Measurements from ENCODE around the gene DEGS2.
A peak's percentile ranks its signal among the peaks of the same experiment; 100 is the strongest.

DEGS2 gene

GRCh38 chr14:100193417-100194357 lies 34.2 kb upstream of the DEGS2 start:
- Histone ChIP-seq H3K79me2 (ENCODE audit: low read length) (no peaks in the 10 kb centered on the region), H3K9me2 (replicated peaks; ENCODE audit: insufficient read depth, low read length) (no peaks in the 10 kb centered on the region), H3K36me3 (replicated peaks; ENCODE audit: insufficient read depth, low read length) (no peaks in the 10 kb centered on the region), H3F3A (ENCODE audit: insufficient read depth, low read length) (no peaks in the 10 kb centered on the region), H3K9me3 (replicated peaks; ENCODE audit: insufficient read depth, low read length) (no peaks in the 10 kb centered on the region), H3K4me2 (ENCODE audit: low read depth, low read length) (peak overlapping the region; percentile 69; the same call in 1 of the 2 replicates), H2AFZ (ENCODE audit: low read length) (peak overlapping the region; percentile 95), H3K27me3 (replicated peaks; ENCODE audit: insufficient read depth, low read length) (no peaks in the 10 kb centered on the region), H4K20me1 (ENCODE audit: insufficient read depth, low read length) (no peaks in the 10 kb centered on the region), H3K4me1 (ENCODE audit: low read length) (peaks cover 5% of the 10 kb centered on the region; the same call in 1 of the 2 replicates), H3K9ac (ENCODE audit: low read length) (peak overlapping the region; percentile 59; the same call in 1 of the 2 replicates), H3K27ac (ENCODE audit: low read length) (peak overlapping the region; percentile 34; the same call in 1 of the 2 replicates), H3K4me3 (ENCODE audit: low read length) (peak overlapping the region; percentile 29; the same call in 1 of the 2 replicates)
- DNase-seq: no peak
- TF ChIP-seq CTCF (IDR thresholded peaks at IDR 0.05; ENCODE audit: low read length): no peak
- no peak for TF ChIP-seq EZH2 (optimal IDR thresholded peaks at IDR 0.05; ENCODE audit: low read depth, low read length)
- TF ChIP-seq EZH2phosphoT487 (IDR thresholded peaks at IDR 0.05; ENCODE audit: low read length): no peak

GRCh38 chr14:100192672-100193416 lies 33.4 kb upstream of the DEGS2 start:
- peak; percentile 96 for DNase-seq
- Histone ChIP-seq H3K4me1 (ENCODE audit: low read length) (peaks cover 5% of the 10 kb centered on the region; the same call in 1 of the 2 replicates), H3K9me3 (replicated peaks; ENCODE audit: insufficient read depth, low read length) (no peaks in the 10 kb centered on the region), H3F3A (ENCODE audit: insufficient read depth, low read length) (no peaks in the 10 kb centered on the region), H3K79me2 (ENCODE audit: low read length) (no peaks in the 10 kb centered on the region), H4K20me1 (ENCODE audit: insufficient read depth, low read length) (no peaks in the 10 kb centered on the region), H3K27me3 (replicated peaks; ENCODE audit: insufficient read depth, low read length) (no peaks in the 10 kb centered on the region), H3K9me2 (replicated peaks; ENCODE audit: insufficient read depth, low read length) (no peaks in the 10 kb centered on the region), H3K4me3 (ENCODE audit: low read length) (peak overlapping the region; percentile 54), H3K27ac (ENCODE audit: low read length) (peak overlapping the region; percentile 34; the same call in 1 of the 2 replicates), H3K4me2 (ENCODE audit: low read depth, low read length) (peak overlapping the region; percentile 69; the same call in 1 of the 2 replicates), H3K9ac (ENCODE audit: low read length) (peak overlapping the region; percentile 69; the same call in 1 of the 2 replicates), H2AFZ (ENCODE audit: low read length) (peak overlapping the region; percentile 95), H3K36me3 (replicated peaks; ENCODE audit: insufficient read depth, low read length) (no peaks in the 10 kb centered on the region)
- TF ChIP-seq EZH2 (optimal IDR thresholded peaks at IDR 0.05; ENCODE audit: low read depth, low read length) (no peak), CTCF (IDR thresholded peaks at IDR 0.05; ENCODE audit: low read length) (peak; percentile 54)

- no peak overlapping the region for H3K27ac ChIP-seq (ENCODE audit: low read length)
- H3F3A ChIP-seq (ENCODE audit: insufficient read depth, low read length): no peaks in the 10 kb centered on the region
- H3K4me3 ChIP-seq (ENCODE audit: low read length): peak overlapping the region; percentile 54
- H3K27me3 ChIP-seq (replicated peaks; ENCODE audit: insufficient read depth, low read length): no peaks in the 10 kb centered on the region
- H2AFZ ChIP-seq (ENCODE audit: low read length): peak overlapping the region; percentile 75
- no peaks in the 10 kb centered on the region for H3K9me3 ChIP-seq (replicated peaks; ENCODE audit: insufficient read depth, low read length)
- DNase-seq: no peak
- no peaks in the 10 kb centered on the region for H3K9me2 ChIP-seq (replicated peaks; ENCODE audit: insufficient read depth, low read length)
- H3K79me2 ChIP-seq (ENCODE audit: low read length): no peaks in the 10 kb centered on the region
- TF ChIP-seq EZH2 (optimal IDR thresholded peaks at IDR 0.05; ENCODE audit: low read depth, low read length) (no peak), EZH2phosphoT487 (IDR thresholded peaks at IDR 0.05; ENCODE audit: low read length) (no peak), CTCF (IDR thresholded peaks at IDR 0.05; ENCODE audit: low read length) (no peak)
- no peaks in the 10 kb centered on the region for H3K36me3 ChIP-seq (replicated peaks; ENCODE audit: insufficient read depth, low read length)
- peak overlapping the region; percentile 57; the same call in 1 of the 2 replicates for H3K4me2 ChIP-seq (ENCODE audit: low read depth, low read length)
- H3K9ac ChIP-seq (ENCODE audit: low read length): peak overlapping the region; percentile 69; the same call in 1 of the 2 replicates
- H4K20me1 ChIP-seq (ENCODE audit: insufficient read depth, low read length): no peaks in the 10 kb centered on the region
- H3K4me1 ChIP-seq (ENCODE audit: low read length): peaks cover 5% of the 10 kb centered on the region; the same call in 1 of the 2 replicates
Measured at GRCh38 chr14:100192250-100192671, 32.8 kb upstream of the DEGS2 start.
